ENCODE measurements around the gene BHLHE23.
A peak's percentile ranks its signal among the peaks of the same experiment; 100 is the strongest.

BHLHE23 gene

DNA sequence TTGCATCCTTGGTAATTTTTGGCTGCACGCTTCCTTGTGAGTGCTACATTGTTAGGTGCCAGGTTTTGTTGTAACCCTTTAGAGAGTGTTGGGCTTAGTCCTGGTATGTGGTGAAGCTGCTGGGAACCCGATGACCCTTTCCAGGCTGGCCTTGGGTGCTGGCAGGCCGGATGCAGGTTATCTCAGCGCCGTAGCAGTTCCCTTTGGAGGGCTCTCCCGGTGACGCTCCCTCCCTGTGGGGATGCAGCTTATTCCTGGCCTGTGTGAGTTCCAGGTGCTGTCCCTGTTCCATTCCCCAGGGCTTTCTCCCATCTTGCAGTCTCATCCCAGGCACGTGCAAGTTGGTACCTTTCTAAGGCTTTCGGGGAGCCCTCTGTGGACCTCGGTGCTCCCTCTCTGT lies 13.9 kb upstream of the BHLHE23 start:
- DNase-seq = no peak
- Histone ChIP-seq H3K4me1 (ENCODE audit: insufficient read depth, low read length) (no peaks in the 10 kb centered on the region), H4K20me1 (ENCODE audit: insufficient read depth, low read length) (peaks cover 81% of the 10 kb centered on the region), H3K9me3 (ENCODE audit: insufficient read depth, low read length, severe bottlenecking) (no peaks in the 10 kb centered on the region), H3K36me3 (ENCODE audit: insufficient read depth, low read length) (peaks cover 61% of the 10 kb centered on the region), H3K27ac (ENCODE audit: low read length) (peak overlapping the region; percentile 43; the same call in 1 of the 2 replicates), H3K4me2 (ENCODE audit: insufficient read depth, low read length) (no peak overlapping the region), H3K27me3 (ENCODE audit: insufficient read depth, low read length, poor library complexity) (no peaks in the 10 kb centered on the region), H2AFZ (ENCODE audit: low read depth, low read length) (no peak overlapping the region), H3K9ac (ENCODE audit: low read depth, low read length) (no peak overlapping the region), H3K4me3 (ENCODE audit: low read depth in 1 of 2, low read length in 2 of 2) (no peak overlapping the region), H3K79me2 (ENCODE audit: insufficient read depth, low read length) (peaks cover 94% of the 10 kb centered on the region)
- ATAC-seq (ENCODE audit: insufficient read depth, low read depth) = no peak
- TF ChIP-seq, protein P1, sequence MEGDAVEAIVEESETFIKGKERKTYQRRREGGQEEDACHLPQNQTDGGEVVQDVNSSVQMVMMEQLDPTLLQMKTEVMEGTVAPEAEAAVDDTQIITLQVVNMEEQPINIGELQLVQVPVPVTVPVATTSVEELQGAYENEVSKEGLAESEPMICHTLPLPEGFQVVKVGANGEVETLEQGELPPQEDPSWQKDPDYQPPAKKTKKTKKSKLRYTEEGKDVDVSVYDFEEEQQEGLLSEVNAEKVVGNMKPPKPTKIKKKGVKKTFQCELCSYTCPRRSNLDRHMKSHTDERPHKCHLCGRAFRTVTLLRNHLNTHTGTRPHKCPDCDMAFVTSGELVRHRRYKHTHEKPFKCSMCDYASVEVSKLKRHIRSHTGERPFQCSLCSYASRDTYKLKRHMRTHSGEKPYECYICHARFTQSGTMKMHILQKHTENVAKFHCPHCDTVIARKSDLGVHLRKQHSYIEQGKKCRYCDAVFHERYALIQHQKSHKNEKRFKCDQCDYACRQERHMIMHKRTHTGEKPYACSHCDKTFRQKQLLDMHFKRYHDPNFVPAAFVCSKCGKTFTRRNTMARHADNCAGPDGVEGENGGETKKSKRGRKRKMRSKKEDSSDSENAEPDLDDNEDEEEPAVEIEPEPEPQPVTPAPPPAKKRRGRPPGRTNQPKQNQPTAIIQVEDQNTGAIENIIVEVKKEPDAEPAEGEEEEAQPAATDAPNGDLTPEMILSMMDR (IDR thresholded peaks at IDR 0.05; ENCODE audit: borderline replicate concordance, extremely low read depth, low read length, poor library complexity, severe bottlenecking) = no peak
- TF ChIP-seq EZH2 (IDR thresholded peaks at IDR 0.05; ENCODE audit: borderline replicate concordance, low read depth, low read length, severe bottlenecking) = no peak

DNA sequence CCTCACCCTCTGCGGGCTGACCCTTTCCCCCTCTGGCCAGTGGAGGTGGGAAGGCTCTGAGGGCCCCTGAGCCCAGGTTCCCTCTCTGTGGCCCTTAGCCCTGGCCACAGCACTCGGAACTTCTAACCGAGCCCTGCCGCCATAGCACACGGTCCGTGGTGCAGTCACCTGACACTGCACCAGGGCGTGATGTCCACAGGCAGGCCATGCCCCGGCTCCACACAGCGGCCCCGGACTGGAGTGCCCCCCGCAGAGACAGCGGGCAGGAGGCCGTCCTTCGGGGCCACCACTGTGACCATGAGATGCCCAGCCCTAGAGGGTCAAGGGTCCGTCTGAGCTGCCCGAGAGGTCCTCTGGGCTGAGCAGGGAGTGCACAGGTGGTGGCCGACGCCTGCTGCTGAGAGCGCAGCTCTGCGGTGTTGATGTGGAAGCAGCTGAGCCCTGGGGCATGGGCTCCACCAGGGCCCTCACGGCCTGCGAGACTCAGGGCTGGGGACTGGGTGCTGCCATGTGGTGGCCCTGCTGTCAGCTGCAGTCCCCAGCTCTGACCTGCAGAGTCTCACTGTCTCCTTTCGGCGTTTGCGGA lies 11.2 kb upstream of the BHLHE23 start:
- Histone ChIP-seq H3K27ac (ENCODE audit: low read length) (peak overlapping the region; percentile 1; the same call in 1 of the 2 replicates), H3K27me3 (ENCODE audit: insufficient read depth, low read length, poor library complexity) (no peaks in the 10 kb centered on the region), H3K36me3 (ENCODE audit: insufficient read depth, low read length) (peaks cover 52% of the 10 kb centered on the region), H4K20me1 (ENCODE audit: insufficient read depth, low read length) (peaks cover 56% of the 10 kb centered on the region), H3K79me2 (ENCODE audit: insufficient read depth, low read length) (peaks cover 95% of the 10 kb centered on the region), H3K4me2 (ENCODE audit: insufficient read depth, low read length) (no peak overlapping the region), H3K4me1 (ENCODE audit: insufficient read depth, low read length) (peaks cover 3% of the 10 kb centered on the region; the same call in 1 of the 2 replicates), H2AFZ (ENCODE audit: low read depth, low read length) (no peak overlapping the region), H3K9me3 (ENCODE audit: insufficient read depth, low read length, severe bottlenecking) (peaks cover 6% of the 10 kb centered on the region), H3K4me3 (ENCODE audit: low read depth in 1 of 2, low read length in 2 of 2) (no peak overlapping the region), H3K9ac (ENCODE audit: low read depth, low read length) (no peak overlapping the region)
- ATAC-seq (ENCODE audit: insufficient read depth, low read depth) (no peak), DNase-seq (no peak)
- TF ChIP-seq, protein P1 (IDR thresholded peaks at IDR 0.05; ENCODE audit: borderline replicate concordance, extremely low read depth, low read length, poor library complexity, severe bottlenecking) = no peak
- TF ChIP-seq EZH2 (IDR thresholded peaks at IDR 0.05; ENCODE audit: borderline replicate concordance, low read depth, low read length, severe bottlenecking) = no peak

DNA sequence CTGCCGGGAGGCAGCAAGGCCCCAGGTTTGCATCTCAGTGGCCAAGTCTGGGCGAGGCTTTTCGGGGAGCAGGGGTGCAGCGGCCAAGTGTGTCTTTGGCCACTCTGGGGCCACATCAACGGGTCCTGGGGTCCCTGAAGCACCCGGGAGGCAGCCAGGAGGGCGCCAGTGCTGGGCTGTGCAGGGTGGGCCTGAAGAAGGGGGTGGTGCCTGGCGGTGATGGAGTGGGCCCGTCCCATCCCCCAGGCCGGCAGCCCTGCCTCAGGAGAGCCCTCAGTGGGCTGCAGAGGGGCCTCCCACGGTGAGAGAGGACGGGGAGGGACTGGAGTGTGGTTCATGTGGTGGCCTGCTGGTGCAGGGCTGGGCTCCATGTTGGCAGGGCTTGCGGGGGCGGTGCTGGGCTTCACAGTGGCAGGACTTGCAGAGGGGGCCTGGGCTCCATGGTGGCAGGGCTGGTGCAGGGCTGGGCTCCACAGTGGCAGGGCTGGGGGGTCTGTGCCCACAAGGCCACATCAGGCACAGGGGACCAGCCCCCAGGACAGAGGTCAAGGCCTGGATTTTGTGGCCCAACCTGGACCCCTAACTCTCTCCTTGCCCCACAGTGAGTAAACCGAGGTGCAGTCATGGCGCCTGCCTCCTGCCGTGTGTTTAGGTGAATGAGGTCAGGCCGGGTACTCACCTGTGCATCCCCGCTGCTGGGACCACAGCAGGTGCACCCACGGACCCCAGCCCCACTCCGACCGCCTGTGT lies 10.5 kb upstream of the BHLHE23 start:
- Histone ChIP-seq H3K4me2 (ENCODE audit: insufficient read depth, low read length) (no peak overlapping the region), H3K9ac (ENCODE audit: low read depth, low read length) (no peak overlapping the region), H3K27me3 (ENCODE audit: insufficient read depth, low read length, poor library complexity) (no peaks in the 10 kb centered on the region), H3K9me3 (ENCODE audit: insufficient read depth, low read length, severe bottlenecking) (peaks cover 13% of the 10 kb centered on the region), H4K20me1 (ENCODE audit: insufficient read depth, low read length) (peaks cover 49% of the 10 kb centered on the region), H2AFZ (ENCODE audit: low read depth, low read length) (no peak overlapping the region), H3K27ac (ENCODE audit: low read length) (no peak overlapping the region; the same call in 1 of the 2 replicates), H3K4me3 (ENCODE audit: low read depth in 1 of 2, low read length in 2 of 2) (no peak overlapping the region), H3K36me3 (ENCODE audit: insufficient read depth, low read length) (peaks cover 52% of the 10 kb centered on the region), H3K4me1 (ENCODE audit: insufficient read depth, low read length) (peaks cover 3% of the 10 kb centered on the region; the same call in 1 of the 2 replicates), H3K79me2 (ENCODE audit: insufficient read depth, low read length) (peaks cover 95% of the 10 kb centered on the region)
- 0 out of 3 replicates have a peak, but pooled peaks have one; percentile 22 for ATAC-seq (ENCODE audit: insufficient read depth, low read depth)
- TF ChIP-seq, protein P1 (IDR thresholded peaks at IDR 0.05; ENCODE audit: borderline replicate concordance, extremely low read depth, low read length, poor library complexity, severe bottlenecking) = no peak
- no peak for TF ChIP-seq EZH2 (IDR thresholded peaks at IDR 0.05; ENCODE audit: borderline replicate concordance, low read depth, low read length, severe bottlenecking)
- DNase-seq = no peak
